GM18861 (cell line): Measurements from ENCODE around the gene CEP41.

Experiments used
- ATAC-seq: cut with Tn5 transposase; IDR thresholded peaks from one replicate; pipeline ENCODE4 v1.9.1; 2021; ENCODE audit not compliant: unreplicated experiment

CEP41 gene

DNA sequence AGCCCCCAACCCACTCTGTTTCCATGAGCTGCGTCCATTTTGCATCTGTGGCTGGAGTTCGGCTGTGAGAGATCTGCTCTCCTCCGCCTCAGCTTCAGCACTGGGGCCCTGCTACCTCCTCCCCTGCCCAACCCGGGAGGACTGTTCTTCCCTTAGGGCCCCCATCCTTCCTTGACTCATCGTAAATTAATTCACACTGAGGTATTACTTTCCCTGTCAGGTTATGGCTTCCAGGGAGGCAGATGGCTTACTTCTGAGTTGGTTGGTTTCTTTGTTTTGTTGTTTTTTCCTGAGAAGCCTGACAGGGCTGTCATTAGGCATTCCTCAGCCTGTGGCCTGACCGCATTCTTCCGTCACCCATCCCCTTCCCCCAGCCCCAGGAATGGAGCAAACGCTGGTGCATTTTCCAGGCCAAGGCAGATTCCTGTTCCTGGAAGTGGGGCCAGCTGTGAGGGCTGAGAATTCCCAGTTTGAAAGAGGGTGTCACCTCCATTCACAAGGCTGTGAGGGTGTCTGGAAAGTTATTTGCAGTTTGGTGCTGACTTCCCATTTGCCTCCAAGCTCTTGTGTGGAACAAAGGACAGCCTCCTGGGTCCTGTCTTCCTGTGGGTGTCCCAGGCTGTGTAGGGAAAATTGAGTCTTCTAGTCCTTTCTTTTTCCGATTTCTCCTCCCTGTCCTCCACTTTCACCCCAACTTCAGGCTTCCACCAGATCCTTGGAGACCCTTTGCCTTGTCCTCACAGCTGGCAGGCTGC lies 84.5 kb downstream of the CEP41 start:
- no peak for ATAC-seq

DNA sequence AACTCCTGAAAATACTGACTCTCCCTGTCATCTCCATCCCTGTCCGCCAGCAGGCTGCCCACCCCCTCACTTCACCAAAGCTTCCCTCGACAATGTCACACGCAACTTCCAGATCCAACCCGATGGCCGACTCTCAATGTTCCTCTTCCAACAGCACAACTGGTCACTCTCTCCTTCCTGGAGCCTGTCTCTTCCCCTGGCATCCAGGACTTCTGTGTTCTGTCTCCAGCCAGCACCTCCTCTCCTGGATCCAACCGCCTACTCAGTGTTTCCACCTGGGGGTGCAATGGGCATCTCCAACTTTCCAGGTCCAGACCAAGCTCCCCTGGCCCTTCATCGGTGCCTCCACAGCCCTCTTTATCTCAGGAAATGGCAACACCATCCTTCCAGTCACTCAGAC lies 87.6 kb downstream of the CEP41 start:
- ATAC-seq = no peak

- no peak for ATAC-seq
These were observed 88.4 kb downstream of the CEP41 start for GRCh38 chr7:130352194-130353074.

GRCh38 chr7:130351791-130352090 lies 89.1 kb downstream of the CEP41 start:
- ATAC-seq = no peak

DNA sequence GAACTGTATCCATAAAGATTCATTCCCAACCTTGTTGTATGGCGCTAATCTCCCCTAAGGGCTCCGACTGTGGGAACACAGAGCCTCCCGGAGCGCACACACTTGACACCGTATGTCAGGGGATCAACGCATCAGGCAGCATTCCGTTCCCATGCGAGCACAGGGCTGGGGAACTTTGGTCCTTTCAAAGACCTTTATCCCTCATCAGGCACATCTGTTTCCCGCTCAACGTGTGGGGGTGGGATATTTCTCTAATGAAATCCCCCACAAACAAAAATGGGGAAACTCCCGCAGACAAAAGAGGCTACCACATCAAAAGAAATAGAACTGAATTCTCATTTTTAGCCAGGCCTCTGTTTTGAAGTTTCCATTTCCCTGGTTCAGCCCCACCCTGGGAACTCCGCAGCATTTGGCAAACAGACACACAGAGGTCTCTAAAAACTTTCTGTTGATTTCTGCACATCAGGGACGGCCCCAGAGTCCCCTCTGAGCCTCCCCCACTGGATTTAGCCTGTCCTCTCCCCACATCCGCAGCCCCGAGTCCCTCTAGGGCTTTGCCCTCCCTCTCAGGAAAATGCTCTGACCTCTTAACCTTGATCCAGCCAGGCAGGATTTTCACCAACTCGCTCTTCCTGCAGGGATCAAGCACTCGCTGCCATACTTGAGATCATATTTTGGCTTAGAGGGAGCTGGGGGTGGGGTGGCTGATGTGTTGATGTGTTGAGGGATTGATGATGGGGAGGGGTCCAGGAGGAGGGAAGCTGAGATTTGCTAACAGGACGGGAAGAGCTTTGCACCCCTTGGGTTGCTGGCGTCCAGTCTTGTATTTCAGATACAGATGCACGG lies 89.6 kb downstream of the CEP41 start:
- no peak for ATAC-seq

GRCh38 chr7:130349911-130350782 lies 90.7 kb downstream of the CEP41 start:
- no peak for ATAC-seq

GRCh38 chr7:130346941-130347340 lies 93.9 kb downstream of the CEP41 start:
- no peak for ATAC-seq

GRCh38 chr7:130346177-130346905 lies 94.5 kb downstream of the CEP41 start:
- no peak for ATAC-seq

GRCh38 chr7:130345725-130346124 lies 95.1 kb downstream of the CEP41 start:
- ATAC-seq = no peak

DNA sequence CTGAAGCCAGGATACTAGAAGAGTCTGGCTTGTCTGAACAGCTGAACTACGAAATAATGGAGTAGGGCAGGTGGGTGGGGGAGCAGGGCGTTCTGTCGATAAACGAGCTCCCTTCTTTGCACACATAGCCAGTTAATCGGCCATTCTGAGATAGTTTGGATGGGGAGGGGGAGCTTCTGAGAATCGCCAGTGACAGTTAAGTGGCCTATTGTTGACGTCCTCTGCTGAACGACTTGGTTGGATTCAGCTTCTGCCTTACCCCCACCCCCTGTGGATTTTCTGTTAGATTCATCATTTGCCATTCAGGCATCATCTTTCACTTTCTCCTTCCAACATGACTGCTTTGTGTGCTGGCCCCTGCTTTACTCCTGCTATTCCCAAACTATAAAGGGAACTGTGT lies 95.7 kb downstream of the CEP41 start:
- ATAC-seq = no peak

DNA sequence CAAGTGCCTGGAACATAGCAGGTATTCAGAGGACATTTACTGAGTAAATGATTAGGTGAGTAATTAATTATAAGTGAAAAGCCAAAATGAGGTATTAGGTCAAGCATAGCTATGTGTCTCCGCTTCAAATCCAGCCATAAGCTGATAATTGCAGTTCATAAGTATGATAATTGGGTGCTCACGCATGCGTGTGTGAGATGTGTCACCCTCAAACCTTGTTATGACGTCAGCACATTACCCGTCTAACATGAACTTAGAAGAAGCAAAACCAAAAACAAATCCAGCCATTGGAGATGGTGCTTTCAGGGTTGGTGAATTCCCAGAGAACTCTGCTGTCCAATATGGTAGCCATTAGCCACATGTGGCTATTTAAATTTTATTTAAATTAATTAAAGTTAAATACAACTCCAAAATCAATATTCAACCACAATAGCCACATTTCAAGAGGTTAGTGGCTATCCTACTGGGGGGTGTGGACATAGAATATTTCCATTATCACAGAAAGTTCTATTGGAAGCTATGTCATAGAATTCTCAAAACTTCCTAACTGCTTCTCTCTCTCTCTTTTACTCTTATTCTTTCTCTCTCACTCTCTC lies 96.4 kb downstream of the CEP41 start, which contains the start of gene CPA5:
TSS of gene CPA5 (plus strand) at position 546 of the 596 bp plus-strand sequence. CDS start 1,670 bp downstream, outside the sequence.
- ATAC-seq = no peak
